ENCODE results near the gene CACNA2D2. TPM values are rescaled to one million over a fixed set of nuclear protein-coding genes. Genes with fewer than 3 reads are reported as not detected.

The CACNA2D2 gene
- total RNA-seq, 1 experiment from 2014 or later: 27.7 TPM

GRCh38 chr3:50351323-50351697, 152.1 kb downstream of the CACNA2D2 start:
- H2BK12ac ChIP-seq (ENCODE audit: insufficient read length, low read depth, low read length): no peak overlapping the region
- peaks cover 16 to 35% (median 28%) of the 10 kb centered on the region in 3 experiments; a peak in 6 of 7 replicates for H3K36me3 Mint-ChIP-seq (ENCODE audit: insufficient read depth in 1 of 3, low read depth in 3 of 3)
- H3K23me2 ChIP-seq (ENCODE audit: insufficient read length, low read depth, low read length, poor library complexity, severe bottlenecking): peaks cover 10% of the 10 kb centered on the region
- H3K4me1 ChIP-seq (ENCODE audit: insufficient read depth, low read length): no peaks in the 10 kb centered on the region; the same call in 1 of the 2 replicates
- H3K23ac ChIP-seq (ENCODE audit: insufficient read length, low read depth, low read length): no peak overlapping the region
- H3K27me3 Mint-ChIP-seq (ENCODE audit: low read depth): peaks cover 6% of the 10 kb centered on the region
- H4K91ac ChIP-seq (ENCODE audit: insufficient read length, low read depth, low read length): no peak overlapping the region
- H3K18ac ChIP-seq (ENCODE audit: insufficient read length, low read depth, low read length): no peak overlapping the region
- H2AK5ac ChIP-seq (ENCODE audit: insufficient read length, low read length): no peak overlapping the region
- no peak overlapping the region for H3T11ph ChIP-seq (ENCODE audit: low read length)
- DNase-seq: no peak
- H3K4ac ChIP-seq (ENCODE audit: low read depth, low read length): no peak overlapping the region
- H2AFZ ChIP-seq (ENCODE audit: low read length): no peak overlapping the region
- H2BK20ac ChIP-seq (ENCODE audit: low read depth, low read length, poor library complexity, severe bottlenecking): no peak overlapping the region
- no peaks in the 10 kb centered on the region for H3K79me2 ChIP-seq (ENCODE audit: insufficient read depth, low read length)
- peak overlapping the region; percentile 74 for H3K4me2 ChIP-seq (ENCODE audit: insufficient read depth, insufficient read length, low read length)
- no peaks in the 10 kb centered on the region for H3K9me3 ChIP-seq (ENCODE audit: control insufficient read depth, low read depth, low read length)
- no peak overlapping the region for H3K9ac ChIP-seq (ENCODE audit: extremely low read depth, insufficient read length, low read length)
- H4K8ac ChIP-seq (replicated peaks; ENCODE audit: insufficient read length, low read depth, low read length): no peak overlapping the region
- no peaks in the 10 kb centered on the region for H4K20me1 ChIP-seq (ENCODE audit: control insufficient read depth, insufficient read depth, insufficient read length)
- H3K14ac ChIP-seq (ENCODE audit: insufficient read depth, low read length): no peak overlapping the region
- H3K27me3 ChIP-seq (ENCODE audit: insufficient read depth, low read length): no peaks in the 10 kb centered on the region
- no peak overlapping the region for H3K27ac ChIP-seq (ENCODE audit: insufficient read length, low read depth, low read length)
- no peak overlapping the region for H4K5ac ChIP-seq (ENCODE audit: insufficient read length, low read depth, low read length)
- no CpG with 5 or more reads among the region's 11 CpGs for WGBS (ENCODE audit: extremely low coverage, insufficient read length, low lambda C conversion rate)
- no peak overlapping the region for H2BK120ac ChIP-seq (ENCODE audit: low read depth, low read length, poor library complexity, severe bottlenecking)
- H3K27ac Mint-ChIP-seq: no peak overlapping the region
- H3K4me1 Mint-ChIP-seq: peaks cover 14 to 16% of the 10 kb centered on the region in 2 experiments
- no peak for TF ChIP-seq CTCF (conservative IDR thresholded peaks at IDR 0.05)
- no peaks in the 10 kb centered on the region for H3K79me1 ChIP-seq (ENCODE audit: insufficient read depth, low read depth, low read length, poor library complexity, severe bottlenecking)
- no peak overlapping the region for H2BK5ac ChIP-seq (ENCODE audit: insufficient read length, low read length)
- no peaks in the 10 kb centered on the region for H3K9me3 Mint-ChIP-seq
- H3K56ac ChIP-seq (ENCODE audit: insufficient read length, low read depth, low read length): no peak overlapping the region
- peak overlapping the region; percentile 94 to 96 for H3K4me3 Mint-ChIP-seq
- no peak overlapping the region for H2BK15ac ChIP-seq (ENCODE audit: low read depth, low read length)
